ENCODE results near the gene EXOSC3.

EXOSC3 gene

DNA sequence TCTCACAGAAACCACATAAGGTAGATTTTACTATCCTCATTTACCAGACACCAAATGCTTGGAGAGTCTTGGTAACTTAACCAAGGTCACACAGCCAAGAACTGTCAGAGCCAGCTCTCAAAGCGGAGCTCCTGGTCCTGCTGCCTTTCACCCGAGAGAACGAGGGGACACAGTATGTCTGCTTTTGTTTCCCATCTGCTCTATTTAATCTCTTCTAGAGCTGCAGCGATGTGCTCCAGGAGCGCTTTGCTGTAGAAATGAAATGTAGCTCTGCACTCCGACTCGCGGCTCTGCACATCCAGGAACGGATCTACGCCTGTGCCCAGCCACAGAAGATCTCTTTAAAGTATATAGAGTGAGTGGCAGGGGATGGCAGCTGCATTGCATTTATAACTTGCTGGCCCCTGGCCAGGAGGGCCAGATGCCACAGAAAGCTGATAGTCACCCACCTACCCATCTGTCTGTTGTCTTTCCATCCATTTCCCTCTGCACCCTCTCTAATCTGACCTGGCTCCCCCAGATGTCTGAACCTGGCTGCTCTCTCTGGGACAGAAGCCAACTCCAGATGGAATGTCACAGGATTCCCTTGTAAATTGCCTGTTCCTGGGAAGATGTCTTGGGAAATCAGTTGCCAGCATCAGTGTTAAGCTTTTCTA lies 52.6 kb downstream of the EXOSC3 start (continued):
- TF ChIP-seq, protein P1, sequence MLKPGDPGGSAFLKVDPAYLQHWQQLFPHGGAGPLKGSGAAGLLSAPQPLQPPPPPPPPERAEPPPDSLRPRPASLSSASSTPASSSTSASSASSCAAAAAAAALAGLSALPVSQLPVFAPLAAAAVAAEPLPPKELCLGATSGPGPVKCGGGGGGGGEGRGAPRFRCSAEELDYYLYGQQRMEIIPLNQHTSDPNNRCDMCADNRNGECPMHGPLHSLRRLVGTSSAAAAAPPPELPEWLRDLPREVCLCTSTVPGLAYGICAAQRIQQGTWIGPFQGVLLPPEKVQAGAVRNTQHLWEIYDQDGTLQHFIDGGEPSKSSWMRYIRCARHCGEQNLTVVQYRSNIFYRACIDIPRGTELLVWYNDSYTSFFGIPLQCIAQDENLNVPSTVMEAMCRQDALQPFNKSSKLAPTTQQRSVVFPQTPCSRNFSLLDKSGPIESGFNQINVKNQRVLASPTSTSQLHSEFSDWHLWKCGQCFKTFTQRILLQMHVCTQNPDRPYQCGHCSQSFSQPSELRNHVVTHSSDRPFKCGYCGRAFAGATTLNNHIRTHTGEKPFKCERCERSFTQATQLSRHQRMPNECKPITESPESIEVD (tag by site-specific recombination; IDR thresholded peaks at IDR 0.05) = no peak
- TF ChIP-seq ZNF366 (tag by site-specific recombination; conservative IDR thresholded peaks at IDR 0.05) (no peak), ZNF221 (tag by site-specific recombination; IDR thresholded peaks at IDR 0.05; ENCODE audit: borderline replicate concordance) (no peak), ZNF324 (tag by site-specific recombination; IDR thresholded peaks at IDR 0.05) (no peak), REPIN1 (tag by site-specific recombination; IDR thresholded peaks at IDR 0.05; ENCODE audit: low read depth) (no peak), SP7 (tag by site-specific recombination; IDR thresholded peaks at IDR 0.05) (no peak)
- TF ChIP-seq, protein P2, sequence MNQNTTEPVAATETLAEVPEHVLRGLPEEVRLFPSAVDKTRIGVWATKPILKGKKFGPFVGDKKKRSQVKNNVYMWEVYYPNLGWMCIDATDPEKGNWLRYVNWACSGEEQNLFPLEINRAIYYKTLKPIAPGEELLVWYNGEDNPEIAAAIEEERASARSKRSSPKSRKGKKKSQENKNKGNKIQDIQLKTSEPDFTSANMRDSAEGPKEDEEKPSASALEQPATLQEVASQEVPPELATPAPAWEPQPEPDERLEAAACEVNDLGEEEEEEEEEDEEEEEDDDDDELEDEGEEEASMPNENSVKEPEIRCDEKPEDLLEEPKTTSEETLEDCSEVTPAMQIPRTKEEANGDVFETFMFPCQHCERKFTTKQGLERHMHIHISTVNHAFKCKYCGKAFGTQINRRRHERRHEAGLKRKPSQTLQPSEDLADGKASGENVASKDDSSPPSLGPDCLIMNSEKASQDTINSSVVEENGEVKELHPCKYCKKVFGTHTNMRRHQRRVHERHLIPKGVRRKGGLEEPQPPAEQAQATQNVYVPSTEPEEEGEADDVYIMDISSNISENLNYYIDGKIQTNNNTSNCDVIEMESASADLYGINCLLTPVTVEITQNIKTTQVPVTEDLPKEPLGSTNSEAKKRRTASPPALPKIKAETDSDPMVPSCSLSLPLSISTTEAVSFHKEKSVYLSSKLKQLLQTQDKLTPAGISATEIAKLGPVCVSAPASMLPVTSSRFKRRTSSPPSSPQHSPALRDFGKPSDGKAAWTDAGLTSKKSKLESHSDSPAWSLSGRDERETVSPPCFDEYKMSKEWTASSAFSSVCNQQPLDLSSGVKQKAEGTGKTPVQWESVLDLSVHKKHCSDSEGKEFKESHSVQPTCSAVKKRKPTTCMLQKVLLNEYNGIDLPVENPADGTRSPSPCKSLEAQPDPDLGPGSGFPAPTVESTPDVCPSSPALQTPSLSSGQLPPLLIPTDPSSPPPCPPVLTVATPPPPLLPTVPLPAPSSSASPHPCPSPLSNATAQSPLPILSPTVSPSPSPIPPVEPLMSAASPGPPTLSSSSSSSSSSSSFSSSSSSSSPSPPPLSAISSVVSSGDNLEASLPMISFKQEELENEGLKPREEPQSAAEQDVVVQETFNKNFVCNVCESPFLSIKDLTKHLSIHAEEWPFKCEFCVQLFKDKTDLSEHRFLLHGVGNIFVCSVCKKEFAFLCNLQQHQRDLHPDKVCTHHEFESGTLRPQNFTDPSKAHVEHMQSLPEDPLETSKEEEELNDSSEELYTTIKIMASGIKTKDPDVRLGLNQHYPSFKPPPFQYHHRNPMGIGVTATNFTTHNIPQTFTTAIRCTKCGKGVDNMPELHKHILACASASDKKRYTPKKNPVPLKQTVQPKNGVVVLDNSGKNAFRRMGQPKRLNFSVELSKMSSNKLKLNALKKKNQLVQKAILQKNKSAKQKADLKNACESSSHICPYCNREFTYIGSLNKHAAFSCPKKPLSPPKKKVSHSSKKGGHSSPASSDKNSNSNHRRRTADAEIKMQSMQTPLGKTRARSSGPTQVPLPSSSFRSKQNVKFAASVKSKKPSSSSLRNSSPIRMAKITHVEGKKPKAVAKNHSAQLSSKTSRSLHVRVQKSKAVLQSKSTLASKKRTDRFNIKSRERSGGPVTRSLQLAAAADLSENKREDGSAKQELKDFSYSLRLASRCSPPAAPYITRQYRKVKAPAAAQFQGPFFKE (tag by site-specific recombination; IDR thresholded peaks at IDR 0.05; ENCODE audit: borderline replicate concordance) = no peak

DNA sequence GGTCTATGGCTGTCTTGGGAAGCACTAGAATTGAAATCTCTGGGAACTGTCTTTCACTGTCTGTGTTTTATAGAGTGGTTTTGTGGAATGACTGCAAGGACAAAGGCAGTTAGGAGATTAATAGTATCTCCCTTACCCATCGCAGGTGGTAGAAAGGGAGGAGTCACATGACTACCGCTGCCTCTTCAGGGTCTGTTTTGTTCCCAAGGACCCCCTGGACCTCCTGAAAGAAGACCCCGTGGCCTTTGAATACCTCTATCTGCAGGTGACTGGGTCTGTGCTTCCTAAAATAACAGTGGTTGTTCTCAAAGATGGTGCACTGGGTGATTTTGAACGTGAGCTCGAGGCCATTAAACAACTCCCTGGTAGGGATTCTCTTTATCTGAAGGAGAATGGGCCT lies 54.0 kb downstream of the EXOSC3 start:
- no peak overlapping the region for H3K4me3 ChIP-seq (ENCODE audit: low read depth, low read length)
- H3K36me3 ChIP-seq (ENCODE audit: control insufficient read depth in 2 of 2, insufficient read depth in 1 of 2, low read length in 2 of 2) = no peaks in the 10 kb centered on the region
- no peak overlapping the region for H3K27ac ChIP-seq (ENCODE audit: extremely low read depth, low read depth, low read length)
- TF ChIP-seq, protein P3, sequence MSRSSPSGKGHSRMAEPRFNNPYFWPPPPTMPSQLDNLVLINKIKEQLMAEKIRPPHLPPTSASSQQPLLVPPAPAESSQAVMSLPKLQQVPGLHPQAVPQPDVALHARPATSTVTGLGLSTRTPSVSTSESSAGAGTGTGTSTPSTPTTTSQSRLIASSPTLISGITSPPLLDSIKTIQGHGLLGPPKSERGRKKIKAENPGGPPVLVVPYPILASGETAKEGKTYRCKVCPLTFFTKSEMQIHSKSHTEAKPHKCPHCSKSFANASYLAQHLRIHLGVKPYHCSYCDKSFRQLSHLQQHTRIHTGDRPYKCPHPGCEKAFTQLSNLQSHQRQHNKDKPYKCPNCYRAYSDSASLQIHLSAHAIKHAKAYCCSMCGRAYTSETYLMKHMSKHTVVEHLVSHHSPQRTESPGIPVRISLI (tag by site-specific recombination; IDR thresholded peaks at IDR 0.05) = no peak
- TF ChIP-seq ZNF248 (tag by site-specific recombination; IDR thresholded peaks at IDR 0.05) = no peak
- TF ChIP-seq MZF1 (tag by site-specific recombination; IDR thresholded peaks at IDR 0.05; ENCODE audit: borderline replicate concordance) = no peak
- TF ChIP-seq ZNF341 (tag by site-specific recombination; IDR thresholded peaks at IDR 0.05; ENCODE audit: low read depth) = no peak
- TF ChIP-seq, protein P4, sequence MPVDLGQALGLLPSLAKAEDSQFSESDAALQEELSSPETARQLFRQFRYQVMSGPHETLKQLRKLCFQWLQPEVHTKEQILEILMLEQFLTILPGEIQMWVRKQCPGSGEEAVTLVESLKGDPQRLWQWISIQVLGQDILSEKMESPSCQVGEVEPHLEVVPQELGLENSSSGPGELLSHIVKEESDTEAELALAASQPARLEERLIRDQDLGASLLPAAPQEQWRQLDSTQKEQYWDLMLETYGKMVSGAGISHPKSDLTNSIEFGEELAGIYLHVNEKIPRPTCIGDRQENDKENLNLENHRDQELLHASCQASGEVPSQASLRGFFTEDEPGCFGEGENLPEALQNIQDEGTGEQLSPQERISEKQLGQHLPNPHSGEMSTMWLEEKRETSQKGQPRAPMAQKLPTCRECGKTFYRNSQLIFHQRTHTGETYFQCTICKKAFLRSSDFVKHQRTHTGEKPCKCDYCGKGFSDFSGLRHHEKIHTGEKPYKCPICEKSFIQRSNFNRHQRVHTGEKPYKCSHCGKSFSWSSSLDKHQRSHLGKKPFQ (tag by site-specific recombination; IDR thresholded peaks at IDR 0.05) = no peak
- TF ChIP-seq, protein P5, sequence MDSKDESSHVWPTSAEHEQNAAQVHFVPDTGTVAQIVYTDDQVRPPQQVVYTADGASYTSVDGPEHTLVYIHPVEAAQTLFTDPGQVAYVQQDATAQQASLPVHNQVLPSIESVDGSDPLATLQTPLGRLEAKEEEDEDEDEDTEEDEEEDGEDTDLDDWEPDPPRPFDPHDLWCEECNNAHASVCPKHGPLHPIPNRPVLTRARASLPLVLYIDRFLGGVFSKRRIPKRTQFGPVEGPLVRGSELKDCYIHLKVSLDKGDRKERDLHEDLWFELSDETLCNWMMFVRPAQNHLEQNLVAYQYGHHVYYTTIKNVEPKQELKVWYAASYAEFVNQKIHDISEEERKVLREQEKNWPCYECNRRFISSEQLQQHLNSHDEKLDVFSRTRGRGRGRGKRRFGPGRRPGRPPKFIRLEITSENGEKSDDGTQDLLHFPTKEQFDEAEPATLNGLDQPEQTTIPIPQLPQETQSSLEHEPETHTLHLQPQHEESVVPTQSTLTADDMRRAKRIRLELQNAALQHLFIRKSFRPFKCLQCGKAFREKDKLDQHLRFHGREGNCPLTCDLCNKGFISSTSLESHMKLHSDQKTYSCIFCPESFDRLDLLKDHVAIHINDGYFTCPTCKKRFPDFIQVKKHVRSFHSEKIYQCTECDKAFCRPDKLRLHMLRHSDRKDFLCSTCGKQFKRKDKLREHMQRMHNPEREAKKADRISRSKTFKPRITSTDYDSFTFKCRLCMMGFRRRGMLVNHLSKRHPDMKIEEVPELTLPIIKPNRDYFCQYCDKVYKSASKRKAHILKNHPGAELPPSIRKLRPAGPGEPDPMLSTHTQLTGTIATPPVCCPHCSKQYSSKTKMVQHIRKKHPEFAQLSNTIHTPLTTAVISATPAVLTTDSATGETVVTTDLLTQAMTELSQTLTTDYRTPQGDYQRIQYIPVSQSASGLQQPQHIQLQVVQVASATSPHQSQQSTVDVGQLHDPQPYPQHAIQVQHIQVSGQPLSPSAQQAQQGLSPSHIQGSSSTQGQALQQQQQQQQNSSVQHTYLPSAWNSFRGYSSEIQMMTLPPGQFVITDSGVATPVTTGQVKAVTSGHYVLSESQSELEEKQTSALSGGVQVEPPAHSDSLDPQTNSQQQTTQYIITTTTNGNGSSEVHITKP (tag by site-specific recombination; IDR thresholded peaks at IDR 0.05) = no peak
- TF ChIP-seq, protein P6, sequence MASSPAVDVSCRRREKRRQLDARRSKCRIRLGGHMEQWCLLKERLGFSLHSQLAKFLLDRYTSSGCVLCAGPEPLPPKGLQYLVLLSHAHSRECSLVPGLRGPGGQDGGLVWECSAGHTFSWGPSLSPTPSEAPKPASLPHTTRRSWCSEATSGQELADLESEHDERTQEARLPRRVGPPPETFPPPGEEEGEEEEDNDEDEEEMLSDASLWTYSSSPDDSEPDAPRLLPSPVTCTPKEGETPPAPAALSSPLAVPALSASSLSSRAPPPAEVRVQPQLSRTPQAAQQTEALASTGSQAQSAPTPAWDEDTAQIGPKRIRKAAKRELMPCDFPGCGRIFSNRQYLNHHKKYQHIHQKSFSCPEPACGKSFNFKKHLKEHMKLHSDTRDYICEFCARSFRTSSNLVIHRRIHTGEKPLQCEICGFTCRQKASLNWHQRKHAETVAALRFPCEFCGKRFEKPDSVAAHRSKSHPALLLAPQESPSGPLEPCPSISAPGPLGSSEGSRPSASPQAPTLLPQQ (tag by site-specific recombination; IDR thresholded peaks at IDR 0.05) = no peak
- no peak for TF ChIP-seq ZNF530 (tag by site-specific recombination; IDR thresholded peaks at IDR 0.05; ENCODE audit: low read depth)
- no peak for TF ChIP-seq ZNF624 (tag by site-specific recombination; IDR thresholded peaks at IDR 0.05)
- H3K4me1 ChIP-seq (ENCODE audit: control insufficient read depth, insufficient read depth, low read length) = no peaks in the 10 kb centered on the region
- ChIA-PET POLR2A (no interaction called here), CTCF (interaction anchor here (0.6 to 0.7 kb wide), 2 partner anchors 8 to 33 kb away, joined by 3 to 6 read pairs; no protein-coding TSS in a partner anchor)
- H3K9me3 ChIP-seq (ENCODE audit: control insufficient read depth, insufficient read depth, low read depth, low read length) = no peaks in the 10 kb centered on the region

Data from HEK293 (cell line).